Suprapubic skin (tissue), 4 donors: ENCODE measurements around the gene RNF222.

Experiments
- CTCF ChIP-seq, 2 donors: fragments of 200-600 bp in 1 of 2; fragments of 450-650 bp in 1 of 2; sonication (generic) in 1 of 2; IDR thresholded peaks; one replicate each; pipeline ENCODE4 v1.5.1; 2016 to 2019; ENCODE audit warnings: antibody characterized with exemption in 2 of 2, mild to moderate bottlenecking in 1 of 2, moderate library complexity in 1 of 2
- POLR2A ChIP-seq, 2 donors: fragments of 450-650 bp; IDR thresholded peaks; one replicate each; pipeline ENCODE4 v1.6.1; 2017; ENCODE audit warnings: antibody characterized with exemption in 2 of 2, mild to moderate bottlenecking in 2 of 2, moderate library complexity in 2 of 2
- POLR2AphosphoS5 ChIP-seq, 3 donors: sonication (generic); formaldehyde crosslinking; IDR thresholded peaks; one replicate each; pipeline ENCODE4 v1.6.1; 2017; ENCODE audit warnings: antibody characterized with exemption in 3 of 3

- TF ChIP-seq POLR2A (IDR thresholded peaks at IDR 0.05) (no peak), CTCF (IDR thresholded peaks at IDR 0.05) (no peak), POLR2AphosphoS5 (IDR thresholded peaks at IDR 0.05) (peak in 1 of 3 donors; percentile 10)
These were observed 33.3 kb upstream of the RNF222 start for GRCh38 chr17:8430966-8431365.
